ENCODE data around the gene ATXN7L3. TPM values are rescaled to one million over a fixed set of nuclear protein-coding genes. Genes with fewer than 3 reads are reported as not detected.

ATXN7L3 gene
- total RNA-seq, 1 experiment from 2014 or later = 86.7 TPM

GRCh38 chr17:44187131-44187899 is 12.4 kb downstream of the ATXN7L3 start:
- H3K4me1 ChIP-seq (ENCODE audit: control insufficient read depth in 1 of 2, insufficient read depth in 2 of 2, low read length in 2 of 2) = peaks cover 7 to 23% of the 10 kb centered on the region in 2 experiments; a peak in 3 of 4 replicates
- peak; percentile 65 for ATAC-seq
- ChIA-PET CTCF (interaction anchor here (1.0 to 2.4 kb wide), 4 partner anchors 19 to 243 kb away, joined by 3 to 12 read pairs (median 6); no protein-coding TSS in a partner anchor), POLR2A (interaction anchor here (0.9 to 1.6 kb wide), 3 partner anchors 20 to 158 kb away, joined by 4 to 5 read pairs (median 4); partner anchors contain the start of gene GRN), RAD21 (ENCODE audit: low non-redundant PET in 1 of 2, low total read pairs in 2 of 2, uncharacterized antibody in 2 of 2, unreplicated experiment in 2 of 2) (interaction anchor here in 1 of 2 experiments (0.6 kb wide), 1 partner anchor 16 kb away, joined by 3 read pairs; no protein-coding TSS in a partner anchor)
- intact Hi-C loops (cut with micrococcal nuclease) = no loop called here
- no peaks in the 10 kb centered on the region for H3K9me3 ChIP-seq (ENCODE audit: control insufficient read depth in 1 of 2, insufficient read depth in 1 of 2, low read depth in 1 of 2, low read length in 2 of 2)
- no peaks in the 10 kb centered on the region for H3K27me3 ChIP-seq (ENCODE audit: insufficient read depth, low read length)
- no peak for DNase-seq (ENCODE audit: low read depth, low spot score)
- peaks cover 10 to 14% of the 10 kb centered on the region in 2 experiments; a peak in 2 of 4 replicates for H3K36me3 ChIP-seq (ENCODE audit: control insufficient read depth in 1 of 2, insufficient read depth in 2 of 2, low read length in 2 of 2)
- TF ChIP-seq SRF (IDR thresholded peaks at IDR 0.05; ENCODE audit: low read depth) (no peak), POLR2AphosphoS5 (IDR thresholded peaks at IDR 0.05; ENCODE audit: low read depth, low read length) (0 out of 2 replicates have a peak, but pooled peaks have one; percentile 5)
- no peak overlapping the region for H2AFZ ChIP-seq (ENCODE audit: low read depth, low read length, poor library complexity, severe bottlenecking)
- no peaks in the 10 kb centered on the region for H3K9me2 ChIP-seq (ENCODE audit: insufficient read depth)
- H3K4me3 ChIP-seq (replicated peaks in 1 of 2; ENCODE audit: low read depth in 1 of 2, low read length in 2 of 2) = peak overlapping the region; percentile 89 to 91
- no peaks in the 10 kb centered on the region for H4K20me1 ChIP-seq (ENCODE audit: insufficient read depth)
- peaks cover 54% of the 10 kb centered on the region for H3K79me2 ChIP-seq (ENCODE audit: insufficient read depth, low read length)
- peak overlapping the region; percentile 95 for H3K9ac ChIP-seq (ENCODE audit: low read length)
- peak overlapping the region; percentile 71 for H3K4me2 ChIP-seq (ENCODE audit: low read length)
- H3K27ac ChIP-seq (ENCODE audit: low read depth, low read length) = peak overlapping the region; percentile 89
- BruUV-seq (replicated peaks) = no TSS peak

GRCh38 chr17:44186307-44187130 is 13.2 kb downstream of the ATXN7L3 start, which contains the start of gene TMUB2:
Gene TMUB2, plus strand, starts transcription at chr17:44186972. Its CDS starts 737 bp downstream, at chr17:44187709.
- intact Hi-C loops (cut with micrococcal nuclease) = no loop called here
- Histone ChIP-seq H2AFZ (ENCODE audit: low read depth, low read length, poor library complexity, severe bottlenecking) (no peak within 1 kb of the TSS), H3K27me3 (ENCODE audit: insufficient read depth, low read length) (no peaks in the 10 kb centered on the region), H3K79me2 (ENCODE audit: insufficient read depth, low read length) (peaks cover 61% of the 10 kb centered on the region), H3K36me3 (ENCODE audit: control insufficient read depth in 1 of 2, insufficient read depth in 2 of 2, low read length in 2 of 2) (peaks cover 17 to 21% of the 10 kb centered on the region in 2 experiments; a peak in 3 of 4 replicates), H3K9me3 (ENCODE audit: control insufficient read depth in 1 of 2, insufficient read depth in 1 of 2, low read depth in 1 of 2, low read length in 2 of 2) (no peaks in the 10 kb centered on the region), H3K9ac (ENCODE audit: low read length) (peak within 1 kb of the TSS; percentile 95), H3K4me3 (replicated peaks in 1 of 2; ENCODE audit: low read depth in 1 of 2, low read length in 2 of 2) (peak within 1 kb of the TSS; percentile 89 to 91), H3K4me2 (ENCODE audit: low read length) (peak within 1 kb of the TSS; percentile 71), H3K4me1 (ENCODE audit: control insufficient read depth in 1 of 2, insufficient read depth in 2 of 2, low read length in 2 of 2) (peaks cover 7 to 20% of the 10 kb centered on the region in 2 experiments; a peak in 3 of 4 replicates), H3K9me2 (ENCODE audit: insufficient read depth) (no peaks in the 10 kb centered on the region), H4K20me1 (ENCODE audit: insufficient read depth) (no peaks in the 10 kb centered on the region), H3K27ac (ENCODE audit: low read depth, low read length) (peak within 1 kb of the TSS; percentile 89)
- DNase-seq (ENCODE audit: low read depth, low spot score) (peak; percentile 99), ATAC-seq (peak; percentile 87)
- ChIA-PET RAD21 (ENCODE audit: low non-redundant PET in 1 of 2, low total read pairs in 2 of 2, uncharacterized antibody in 2 of 2, unreplicated experiment in 2 of 2) (interaction anchor here (0.6 to 0.8 kb wide), 3 partner anchors 15 to 58 kb away, joined by 3 to 4 read pairs (median 3); no protein-coding TSS in a partner anchor), CTCF (interaction anchor here (1.0 to 2.4 kb wide), 8 partner anchors 13 to 243 kb away, joined by 3 to 12 read pairs (median 5); no protein-coding TSS in a partner anchor), POLR2A (interaction anchor here (0.6 to 1.6 kb wide), 6 partner anchors 13 to 159 kb away, joined by 3 to 5 read pairs (median 4); partner anchors contain the start of genes ATXN7L3 and GRN)
- BruUV-seq (replicated peaks) = TSS peak; percentile 73
- peak; percentile 77 for TF ChIP-seq POLR2A (IDR thresholded peaks at IDR 0.05; ENCODE audit: borderline replicate concordance, extremely low read depth, insufficient read depth, insufficient read length)
- TF ChIP-seq CBX3 (IDR thresholded peaks at IDR 0.05; ENCODE audit: low read depth) = no peak
- no peak for TF ChIP-seq EZH2 (IDR thresholded peaks at IDR 0.05)
- peak; percentile 40; the same call in 1 of the 2 replicates for TF ChIP-seq MAX (IDR thresholded peaks at IDR 0.05)
- TF ChIP-seq SP1 (IDR thresholded peaks at IDR 0.05; ENCODE audit: low read depth) = peak; percentile 89
- TF ChIP-seq RAD21 (IDR thresholded peaks at IDR 0.05; ENCODE audit: low read depth) = no peak
- no peak for TF ChIP-seq ZNF274 (IDR thresholded peaks at IDR 0.05; ENCODE audit: low read depth, low read length)
- TF ChIP-seq CTCF (IDR thresholded peaks at IDR 0.05 in 2 of 3, conservative IDR thresholded peaks at IDR 0.05 in 1 of 3; ENCODE audit: borderline replicate concordance in 1 of 3, insufficient read depth in 1 of 3, low read depth in 2 of 3, low read length in 2 of 3) = no peak
- TF ChIP-seq ZBTB33 (IDR thresholded peaks at IDR 0.05; ENCODE audit: extremely low read depth, insufficient replicate concordance, low read length) = no peak
- peak; percentile 73; the same call in 1 of the 2 replicates for TF ChIP-seq SRF (IDR thresholded peaks at IDR 0.05; ENCODE audit: low read depth)
